SK-N-SH treated with all-trans-retinoic acid at 6 μM for 48 hours (cell line): ENCODE measurements around the gene IGF2BP1.

Source experiments
- ATAC-seq: fragments of 200-7000 bp; cut with Tn5 transposase; 3 replicates; pipeline ENCODE4 v1.9.1; 2020; ENCODE audit warnings: mild to moderate bottlenecking, moderate library complexity
- ARNTL ChIP-seq: fragments of 450-650 bp; formaldehyde crosslinking; IDR thresholded peaks from 2 replicates; pipeline ENCODE4 v1.5.0; 2020; ENCODE audit warnings: low read depth, mild to moderate bottlenecking, moderate library complexity, borderline replicate concordance
- BACH2 ChIP-seq: fragments of 250-450 bp; sonication (Bioruptor Pico); IDR thresholded peaks from 2 replicates; pipeline ENCODE4 v1.9.0; 2021; ENCODE audit warnings: mild to moderate bottlenecking, borderline replicate concordance
- CSDC2 ChIP-seq: fragments of 250-450 bp; sonication (Bioruptor Pico); IDR thresholded peaks from 2 replicates; pipeline ENCODE4 v1.5.0; 2020; ENCODE audit warnings: mild to moderate bottlenecking, moderate library complexity
- ESRRG ChIP-seq: fragments of 250-450 bp; sonication (Bioruptor Pico); IDR thresholded peaks from 2 replicates; pipeline ENCODE4 v1.6.1; 2021; ENCODE audit warnings: mild to moderate bottlenecking
- ISL1 ChIP-seq: fragments of 250-450 bp; sonication (Bioruptor Pico); IDR thresholded peaks from 2 replicates; pipeline ENCODE4 v2.1.2; 2022; ENCODE audit warnings: mild to moderate bottlenecking, moderate library complexity
- OSR1 ChIP-seq: fragments of 250-450 bp; sonication (Bioruptor Pico); IDR thresholded peaks from 2 replicates; pipeline ENCODE4 v1.8.0; 2022; ENCODE audit warnings: moderate library complexity, mild to moderate bottlenecking, inconsistent platforms
- PPARA ChIP-seq: fragments of 250-450 bp; sonication (Bioruptor Pico); IDR thresholded peaks from 2 replicates; pipeline ENCODE4 v1.5.0; 2020; ENCODE audit warnings: mild to moderate bottlenecking, borderline replicate concordance
- SNAI2 ChIP-seq: fragments of 250-450 bp; sonication (Bioruptor Pico); IDR thresholded peaks from 2 replicates; pipeline ENCODE4 v1.5.0; 2020; ENCODE audit warnings: mild to moderate bottlenecking, moderate library complexity
- TCF4 ChIP-seq: fragments of 250-450 bp; sonication (Bioruptor Pico); IDR thresholded peaks from 2 replicates; pipeline ENCODE4 v1.8.0; 2021; ENCODE audit warnings: mild to moderate bottlenecking, moderate library complexity, borderline replicate concordance
- TOX ChIP-seq: fragments of 250-450 bp; sonication (Bioruptor Pico); IDR thresholded peaks from 2 replicates; pipeline ENCODE4 v1.8.0; 2021; ENCODE audit warnings: mild to moderate bottlenecking, moderate library complexity, borderline replicate concordance
- ZC3H10 ChIP-seq: fragments of 250-450 bp; sonication (Bioruptor Pico); IDR thresholded peaks from 2 replicates; pipeline ENCODE4 v1.5.1; 2021; ENCODE audit warnings: mild to moderate bottlenecking, moderate library complexity
- ZFP3 ChIP-seq: fragments of 250-450 bp; sonication (Bioruptor Pico); IDR thresholded peaks from 2 replicates; pipeline ENCODE4 v1.5.0; 2020; ENCODE audit warnings: mild to moderate bottlenecking, moderate library complexity
- ZFP30 ChIP-seq: fragments of 450-650 bp; formaldehyde crosslinking; IDR thresholded peaks from 2 replicates; pipeline ENCODE4 v1.5.0; 2022; ENCODE audit warnings: mild to moderate bottlenecking, moderate library complexity
- ZNF565 ChIP-seq: fragments of 450-650 bp; formaldehyde crosslinking; conservative IDR thresholded peaks from 2 replicates; pipeline ENCODE4 v1.5.0; 2020; ENCODE audit warnings: low read depth, mild to moderate bottlenecking, moderate library complexity
- TF ChIP-seq, protein P1 (sequence below): fragments of 250-450 bp; sonication (Bioruptor Pico); IDR thresholded peaks from 2 replicates; pipeline ENCODE4 v1.5.1; 2021; ENCODE audit warnings: mild to moderate bottlenecking, moderate library complexity
- TF ChIP-seq, protein P2 (sequence below): fragments of 250-450 bp; sonication (Bioruptor Pico); IDR thresholded peaks from 2 replicates; pipeline ENCODE4 v1.8.0; 2020; ENCODE audit warnings: mild to moderate bottlenecking, moderate library complexity, borderline replicate concordance
- TF ChIP-seq, protein P3 (sequence below): fragments of 250-450 bp; sonication (Bioruptor Pico); IDR thresholded peaks from 2 replicates; pipeline ENCODE4 v1.8.0; 2021; ENCODE audit warnings: low read depth, mild to moderate bottlenecking, moderate library complexity, borderline replicate concordance
- TF ChIP-seq, protein P4 (sequence below): fragments of 250-450 bp; sonication (Bioruptor Pico); IDR thresholded peaks from 2 replicates; pipeline ENCODE4 v1.5.0; 2020; ENCODE audit warnings: mild to moderate bottlenecking, moderate library complexity

IGF2BP1 gene

DNA sequence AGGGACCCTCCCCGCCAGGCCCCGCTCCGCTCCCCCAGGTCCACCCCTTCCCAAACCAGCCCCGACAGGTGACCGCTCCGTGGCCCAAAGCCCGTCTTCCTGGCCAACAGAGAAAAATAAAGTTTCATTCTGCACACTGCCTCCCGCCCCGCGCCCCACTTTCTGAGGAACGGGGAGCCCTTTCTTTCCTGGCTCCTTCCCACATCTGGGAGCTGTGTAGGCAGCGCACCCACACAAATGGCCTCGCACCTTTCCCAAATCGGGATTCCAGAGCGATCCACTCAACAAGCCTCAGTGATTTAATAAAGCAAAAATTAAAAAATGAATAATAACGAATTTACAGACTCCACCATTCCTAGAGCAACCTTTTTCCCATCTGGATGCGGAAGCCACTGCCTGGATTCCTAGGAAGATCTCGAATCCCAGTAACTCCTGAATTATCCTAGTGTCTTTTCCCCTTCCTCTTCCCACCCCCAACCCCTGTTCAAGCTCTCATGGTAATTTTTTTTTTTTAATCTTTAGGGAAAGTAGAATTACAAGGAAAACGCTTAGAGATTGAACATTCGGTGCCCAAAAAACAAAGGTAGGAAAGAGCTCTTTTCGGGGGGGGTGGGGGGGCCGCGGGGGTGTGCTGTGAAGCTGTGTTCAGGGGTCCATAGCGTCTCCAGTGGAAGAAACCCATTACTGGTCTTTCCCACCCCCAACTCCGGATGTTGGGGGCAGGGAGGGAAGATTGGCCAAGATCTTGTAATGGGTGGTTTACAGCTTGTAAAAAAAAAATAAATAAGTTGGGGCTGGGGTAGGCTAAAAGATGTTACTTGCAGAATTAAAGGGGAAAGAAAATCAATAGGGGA, 1.6 kb downstream of the IGF2BP1 start:
- ATAC-seq = no peak
- TF ChIP-seq ARNTL (no peak), TCF4 (CRISPR knock-in tag) (no peak), PPARA (CRISPR knock-in tag) (no peak), OSR1 (CRISPR knock-in tag) (no peak)
- TF ChIP-seq, protein P1, sequence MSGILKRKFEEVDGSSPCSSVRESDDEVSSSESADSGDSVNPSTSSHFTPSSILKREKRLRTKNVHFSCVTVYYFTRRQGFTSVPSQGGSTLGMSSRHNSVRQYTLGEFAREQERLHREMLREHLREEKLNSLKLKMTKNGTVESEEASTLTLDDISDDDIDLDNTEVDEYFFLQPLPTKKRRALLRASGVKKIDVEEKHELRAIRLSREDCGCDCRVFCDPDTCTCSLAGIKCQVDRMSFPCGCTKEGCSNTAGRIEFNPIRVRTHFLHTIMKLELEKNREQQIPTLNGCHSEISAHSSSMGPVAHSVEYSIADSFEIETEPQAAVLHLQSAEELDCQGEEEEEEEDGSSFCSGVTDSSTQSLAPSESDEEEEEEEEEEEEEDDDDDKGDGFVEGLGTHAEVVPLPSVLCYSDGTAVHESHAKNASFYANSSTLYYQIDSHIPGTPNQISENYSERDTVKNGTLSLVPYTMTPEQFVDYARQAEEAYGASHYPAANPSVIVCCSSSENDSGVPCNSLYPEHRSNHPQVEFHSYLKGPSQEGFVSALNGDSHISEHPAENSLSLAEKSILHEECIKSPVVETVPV (CRISPR knock-in tag) = no peak
- TF ChIP-seq, protein P2, sequence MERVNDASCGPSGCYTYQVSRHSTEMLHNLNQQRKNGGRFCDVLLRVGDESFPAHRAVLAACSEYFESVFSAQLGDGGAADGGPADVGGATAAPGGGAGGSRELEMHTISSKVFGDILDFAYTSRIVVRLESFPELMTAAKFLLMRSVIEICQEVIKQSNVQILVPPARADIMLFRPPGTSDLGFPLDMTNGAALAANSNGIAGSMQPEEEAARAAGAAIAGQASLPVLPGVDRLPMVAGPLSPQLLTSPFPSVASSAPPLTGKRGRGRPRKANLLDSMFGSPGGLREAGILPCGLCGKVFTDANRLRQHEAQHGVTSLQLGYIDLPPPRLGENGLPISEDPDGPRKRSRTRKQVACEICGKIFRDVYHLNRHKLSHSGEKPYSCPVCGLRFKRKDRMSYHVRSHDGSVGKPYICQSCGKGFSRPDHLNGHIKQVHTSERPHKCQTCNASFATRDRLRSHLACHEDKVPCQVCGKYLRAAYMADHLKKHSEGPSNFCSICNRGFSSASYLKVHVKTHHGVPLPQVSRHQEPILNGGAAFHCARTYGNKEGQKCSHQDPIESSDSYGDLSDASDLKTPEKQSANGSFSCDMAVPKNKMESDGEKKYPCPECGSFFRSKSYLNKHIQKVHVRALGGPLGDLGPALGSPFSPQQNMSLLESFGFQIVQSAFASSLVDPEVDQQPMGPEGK (CRISPR knock-in tag) = no peak

DNA sequence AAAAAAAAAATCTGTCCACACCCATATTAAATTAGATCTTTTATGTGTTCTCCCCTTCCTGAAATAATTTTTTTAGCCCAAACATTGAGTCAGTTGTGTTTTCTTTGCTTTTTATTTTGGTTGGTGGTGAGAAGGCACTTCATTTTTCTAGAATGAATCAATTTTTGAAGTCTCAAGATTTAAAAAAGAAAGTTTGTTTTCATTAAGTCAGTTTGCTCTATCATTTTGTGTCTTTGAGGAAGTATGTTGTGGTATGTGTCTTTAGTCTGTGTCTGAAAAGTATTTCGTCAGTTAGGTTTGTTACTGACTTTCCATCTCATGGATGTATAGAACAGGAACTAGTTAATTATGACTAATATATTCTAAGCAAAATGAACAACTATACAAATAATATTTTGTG, 3.8 kb downstream of the IGF2BP1 start:
- TF ChIP-seq BACH2 (no peak), ZNF565 (CRISPR knock-in tag) (no peak), SNAI2 (CRISPR knock-in tag) (no peak), ZFP30 (CRISPR knock-in tag) (no peak), ISL1 (CRISPR knock-in tag) (no peak), CSDC2 (CRISPR knock-in tag) (no peak), PPARA (CRISPR knock-in tag) (no peak), ESRRG (CRISPR knock-in tag) (no peak), ZC3H10 (no peak), OSR1 (CRISPR knock-in tag) (no peak), ARNTL (no peak), TOX (no peak), ZFP3 (CRISPR knock-in tag) (no peak)
- TF ChIP-seq, protein P2 (CRISPR knock-in tag) = no peak
- TF ChIP-seq, protein P3, sequence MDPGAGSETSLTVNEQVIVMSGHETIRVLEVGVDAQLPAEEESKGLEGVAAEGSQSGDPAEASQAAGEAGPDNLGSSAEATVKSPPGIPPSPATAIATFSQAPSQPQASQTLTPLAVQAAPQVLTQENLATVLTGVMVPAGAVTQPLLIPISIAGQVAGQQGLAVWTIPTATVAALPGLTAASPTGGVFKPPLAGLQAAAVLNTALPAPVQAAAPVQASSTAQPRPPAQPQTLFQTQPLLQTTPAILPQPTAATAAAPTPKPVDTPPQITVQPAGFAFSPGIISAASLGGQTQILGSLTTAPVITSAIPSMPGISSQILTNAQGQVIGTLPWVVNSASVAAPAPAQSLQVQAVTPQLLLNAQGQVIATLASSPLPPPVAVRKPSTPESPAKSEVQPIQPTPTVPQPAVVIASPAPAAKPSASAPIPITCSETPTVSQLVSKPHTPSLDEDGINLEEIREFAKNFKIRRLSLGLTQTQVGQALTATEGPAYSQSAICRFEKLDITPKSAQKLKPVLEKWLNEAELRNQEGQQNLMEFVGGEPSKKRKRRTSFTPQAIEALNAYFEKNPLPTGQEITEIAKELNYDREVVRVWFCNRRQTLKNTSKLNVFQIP (CRISPR knock-in tag) = no peak
- TF ChIP-seq, protein P1 (CRISPR knock-in tag) = no peak
- TF ChIP-seq, protein P4, sequence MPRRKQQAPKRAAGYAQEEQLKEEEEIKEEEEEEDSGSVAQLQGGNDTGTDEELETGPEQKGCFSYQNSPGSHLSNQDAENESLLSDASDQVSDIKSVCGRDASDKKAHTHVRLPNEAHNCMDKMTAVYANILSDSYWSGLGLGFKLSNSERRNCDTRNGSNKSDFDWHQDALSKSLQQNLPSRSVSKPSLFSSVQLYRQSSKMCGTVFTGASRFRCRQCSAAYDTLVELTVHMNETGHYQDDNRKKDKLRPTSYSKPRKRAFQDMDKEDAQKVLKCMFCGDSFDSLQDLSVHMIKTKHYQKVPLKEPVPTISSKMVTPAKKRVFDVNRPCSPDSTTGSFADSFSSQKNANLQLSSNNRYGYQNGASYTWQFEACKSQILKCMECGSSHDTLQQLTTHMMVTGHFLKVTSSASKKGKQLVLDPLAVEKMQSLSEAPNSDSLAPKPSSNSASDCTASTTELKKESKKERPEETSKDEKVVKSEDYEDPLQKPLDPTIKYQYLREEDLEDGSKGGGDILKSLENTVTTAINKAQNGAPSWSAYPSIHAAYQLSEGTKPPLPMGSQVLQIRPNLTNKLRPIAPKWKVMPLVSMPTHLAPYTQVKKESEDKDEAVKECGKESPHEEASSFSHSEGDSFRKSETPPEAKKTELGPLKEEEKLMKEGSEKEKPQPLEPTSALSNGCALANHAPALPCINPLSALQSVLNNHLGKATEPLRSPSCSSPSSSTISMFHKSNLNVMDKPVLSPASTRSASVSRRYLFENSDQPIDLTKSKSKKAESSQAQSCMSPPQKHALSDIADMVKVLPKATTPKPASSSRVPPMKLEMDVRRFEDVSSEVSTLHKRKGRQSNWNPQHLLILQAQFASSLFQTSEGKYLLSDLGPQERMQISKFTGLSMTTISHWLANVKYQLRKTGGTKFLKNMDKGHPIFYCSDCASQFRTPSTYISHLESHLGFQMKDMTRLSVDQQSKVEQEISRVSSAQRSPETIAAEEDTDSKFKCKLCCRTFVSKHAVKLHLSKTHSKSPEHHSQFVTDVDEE (CRISPR knock-in tag) = no peak
- no peak for ATAC-seq
